H1 (cell line): ENCODE measurements around the gene SERPINA1. TPM values are rescaled to one million over a fixed set of nuclear protein-coding genes. Genes with fewer than 3 reads are reported as not detected.

ENCODE experiments used
- CTCF ChIA-PET: fragments of 300-600 bp; sonication (Branson Sonifier 250); formaldehyde crosslinking; loops from one replicate; lab custom pipeline; 2021; ENCODE audit not compliant: partially characterized antibody; lab: Charles Lee
- POLR2A ChIA-PET: fragments of 300-600 bp; sonication (Branson Sonifier 250); formaldehyde crosslinking; loops from one replicate; lab custom pipeline; 2021; ENCODE audit warnings: inconsistent platforms; ENCODE audit not compliant: partially characterized antibody; lab: Charles Lee
- DNase-seq, 2 experiments: peaks; one replicate each; pipeline versions ENCODE4 v3.0.0 to v3.0.0-alpha.2; 2010 to 2022; ENCODE audit warnings: low spot score in 2 of 2, low read depth in 1 of 2, mixed read lengths in 1 of 2
- FAIRE-seq: peaks from 2 replicates; lab custom pipeline; 2011; peaks lifted over from hg19 to GRCh38; lab: Jason Lieb, UNC
- H2AFZ ChIP-seq: 2 replicates; pipeline ENCODE4 v1.8.1; 2012; ENCODE audit warnings: low read length, inconsistent platforms
- H2AK5ac ChIP-seq: 2 replicates; pipeline ENCODE4 v1.6.1; 2013; ENCODE audit warnings: low read depth, low read length
- H2BK120ac ChIP-seq: replicated peaks from 2 replicates; pipeline ENCODE3; 2013; ENCODE audit warnings: low read depth, low read length, inconsistent platforms
- H2BK12ac ChIP-seq: 2 replicates; pipeline ENCODE4 v1.6.1; 2013; ENCODE audit warnings: low read depth, low read length
- H2BK15ac ChIP-seq: 2 replicates; pipeline ENCODE4 v1.6.1; 2013; ENCODE audit warnings: low read length
- H2BK20ac ChIP-seq: 2 replicates; pipeline ENCODE4 v1.6.1; 2013; ENCODE audit warnings: low read length
- H2BK5ac ChIP-seq: 2 replicates; pipeline ENCODE4 v1.6.1; 2013; ENCODE audit warnings: low read depth, low read length
- H3K14ac ChIP-seq: 2 replicates; pipeline ENCODE4 v1.6.1; 2013; ENCODE audit warnings: inconsistent platforms; ENCODE audit not compliant: insufficient read length
- H3K18ac ChIP-seq: 2 replicates; pipeline ENCODE4 v1.6.1; 2013; ENCODE audit warnings: low read length; ENCODE audit errors: extremely low read depth
- H3K23ac ChIP-seq: 2 replicates; pipeline ENCODE4 v1.6.1; 2013; ENCODE audit warnings: inconsistent platforms; ENCODE audit not compliant: insufficient read length
- H3K23me2 ChIP-seq: 2 replicates; pipeline ENCODE4 v1.6.1; 2013; ENCODE audit warnings: low read depth, low read length
- H3K27ac ChIP-seq: 2 replicates; pipeline ENCODE4 v1.6.1; 2011; ENCODE audit warnings: low read depth, low read length, inconsistent platforms
- H3K27me3 ChIP-seq, 4 experiments: replicated peaks in 1 of 4; 1 replicate in 1 of 4; 2 replicates in 3 of 4; pipeline versions ENCODE4 v1.6.1 to v1.8.1; 2011 to 2013; ENCODE audit warnings: low read length in 3 of 4, mild to moderate bottlenecking in 3 of 4, inconsistent platforms in 2 of 4, mixed read lengths in 2 of 4, moderate library complexity in 1 of 4; ENCODE audit not compliant: control insufficient read depth in 3 of 4, insufficient read depth in 3 of 4; ENCODE audit errors: extremely low read depth in 1 of 4
- H3K36me3 ChIP-seq, 4 experiments: 2 replicates each; pipeline versions ENCODE4 v1.6.1 to v1.8.1; 2011 to 2013; ENCODE audit warnings: mild to moderate bottlenecking in 4 of 4, low read length in 3 of 4, moderate library complexity in 2 of 4, control low read depth in 1 of 4, inconsistent platforms in 1 of 4; ENCODE audit not compliant: insufficient read depth in 4 of 4, control insufficient read depth in 2 of 4
- H3K4ac ChIP-seq: replicated peaks from 2 replicates; pipeline ENCODE3; 2013; ENCODE audit warnings: low read length, low read depth, mixed read lengths, inconsistent platforms; ENCODE audit not compliant: insufficient read length
- H3K4me1 ChIP-seq, 4 experiments: replicated peaks in 1 of 4; 1 replicate in 1 of 4; 2 replicates in 3 of 4; pipeline versions ENCODE4 v1.6.1 to v1.8.1; 2011 to 2013; ENCODE audit warnings: low read length in 3 of 4, inconsistent platforms in 2 of 4, mixed read lengths in 1 of 4; ENCODE audit not compliant: insufficient read depth in 4 of 4, control insufficient read depth in 3 of 4
- H3K4me2 ChIP-seq, 2 experiments: 2 replicates each; pipeline versions ENCODE4 v1.6.1 to v1.8.1; 2011 to 2013; ENCODE audit warnings: low read depth in 2 of 2, low read length in 2 of 2, control low read depth in 1 of 2, inconsistent platforms in 1 of 2, mild to moderate bottlenecking in 1 of 2; ENCODE audit not compliant: insufficient read depth in 1 of 2
- H3K4me3 ChIP-seq, 4 experiments: fragments of 200-600, 300-600 bp in 1 of 4; sonication (generic), shearing (Covaris generic), sonication (Bioruptor Twin) in 1 of 4; 2 replicates each; pipeline versions ENCODE4 v1.5.1 to v1.8.1; 2011 to 2016; ENCODE audit warnings: low read length in 4 of 4, low read depth in 3 of 4, control low read depth in 2 of 4, inconsistent platforms in 2 of 4, mild to moderate bottlenecking in 2 of 4, mixed read lengths in 1 of 4, moderate library complexity in 1 of 4; ENCODE audit not compliant: insufficient read depth in 2 of 4; ENCODE audit errors: extremely low read depth in 1 of 4
- H3K56ac ChIP-seq: replicated peaks from 2 replicates; pipeline ENCODE3; 2013; ENCODE audit warnings: low read depth, mild to moderate bottlenecking, mixed read lengths, low read length, inconsistent platforms; ENCODE audit not compliant: insufficient read length
- H3K79me1 ChIP-seq: 2 replicates; pipeline ENCODE4 v1.6.1; 2013; ENCODE audit warnings: low read depth, low read length, control low read depth
- H3K79me2 ChIP-seq, 2 experiments: 2 replicates each; pipeline versions ENCODE4 v1.6.1 to v1.8.1; 2012 to 2013; ENCODE audit warnings: low read length in 2 of 2, mild to moderate bottlenecking in 2 of 2, inconsistent platforms in 1 of 2; ENCODE audit not compliant: insufficient read depth in 2 of 2, control insufficient read depth in 1 of 2
- H3K9ac ChIP-seq, 4 experiments: replicated peaks in 1 of 4; 1 replicate in 1 of 4; 2 replicates in 3 of 4; pipeline versions ENCODE4 v1.6.1 to v1.8.1; 2011 to 2013; ENCODE audit warnings: low read depth in 3 of 4, low read length in 3 of 4, control low read depth in 2 of 4, mild to moderate bottlenecking in 2 of 4, moderate library complexity in 2 of 4, inconsistent platforms in 1 of 4; ENCODE audit errors: extremely low read depth in 1 of 4
- H3K9me3 ChIP-seq, 2 experiments: 2 replicates each; pipeline versions ENCODE4 v1.6.1 to v1.8.1; 2012 to 2013; ENCODE audit warnings: mild to moderate bottlenecking in 2 of 2, moderate library complexity in 2 of 2, control low read depth in 1 of 2, inconsistent platforms in 1 of 2, low read depth in 1 of 2, low read length in 1 of 2, mixed read lengths in 1 of 2; ENCODE audit not compliant: insufficient read depth in 2 of 2
- H4K20me1 ChIP-seq, 2 experiments: replicated peaks in 1 of 2; 2 replicates each; pipeline versions ENCODE3 to v1.8.1; 2011 to 2013; ENCODE audit warnings: inconsistent platforms in 2 of 2, low read length in 2 of 2, mild to moderate bottlenecking in 1 of 2; ENCODE audit not compliant: insufficient read depth in 2 of 2, control insufficient read depth in 1 of 2
- H4K5ac ChIP-seq: 2 replicates; pipeline ENCODE4 v1.6.1; 2013; ENCODE audit warnings: low read length, low read depth, mixed read lengths, inconsistent platforms; ENCODE audit not compliant: insufficient read length
- H4K8ac ChIP-seq: 2 replicates; pipeline ENCODE4 v1.8.0; 2013; ENCODE audit warnings: mild to moderate bottlenecking, moderate library complexity, low read length, inconsistent platforms; ENCODE audit not compliant: insufficient read depth; ENCODE audit errors: extremely low read depth
- H4K91ac ChIP-seq: replicated peaks from 2 replicates; pipeline ENCODE3; 2013; ENCODE audit warnings: low read length, mixed read lengths, inconsistent platforms; ENCODE audit not compliant: insufficient read length
- ASH2L ChIP-seq: fragments of 200-600, 300-600 bp; sonication (generic); IDR thresholded peaks from one replicate; pipeline ENCODE4 v1.7.1; 2017; ENCODE audit warnings: low read length
- BACH1 ChIP-seq: IDR thresholded peaks from 2 replicates; pipeline ENCODE4 v1.6.1; 2012; ENCODE audit warnings: low read length, improper control_type of control experiment
- BRCA1 ChIP-seq: IDR thresholded peaks from 2 replicates; pipeline ENCODE4 v1.6.1; 2012; ENCODE audit warnings: low read depth, low read length, improper control_type of control experiment
- CTBP2 ChIP-seq: IDR thresholded peaks from 2 replicates; pipeline ENCODE4 v1.7.0; 2011; ENCODE audit warnings: borderline replicate concordance, mild to moderate bottlenecking, moderate library complexity, mixed read lengths, low read length; ENCODE audit not compliant: insufficient read depth, insufficient read length
- EGR1 ChIP-seq: IDR thresholded peaks from 2 replicates; pipeline ENCODE4 v1.6.1; 2011; ENCODE audit warnings: low read depth, low read length, borderline replicate concordance
- FOSL1 ChIP-seq: IDR thresholded peaks from 2 replicates; pipeline ENCODE4 v1.6.1; 2011; ENCODE audit warnings: mild to moderate bottlenecking, low read depth, low read length, moderate library complexity; ENCODE audit not compliant: insufficient read depth
- RAD21 ChIP-seq, 2 experiments: IDR thresholded peaks in 1 of 2; conservative IDR thresholded peaks in 1 of 2; 2 replicates each; pipeline ENCODE4 v1.6.1; 2011; ENCODE audit warnings: low read depth in 2 of 2, low read length in 2 of 2, improper control_type of control experiment in 1 of 2, inconsistent platforms in 1 of 2, mild to moderate bottlenecking in 1 of 2, moderate library complexity in 1 of 2
- SIN3A ChIP-seq, 2 experiments: IDR thresholded peaks in 1 of 2; conservative IDR thresholded peaks in 1 of 2; 2 replicates each; pipeline ENCODE4 v1.6.1; 2011 to 2012; ENCODE audit warnings: low read length in 2 of 2, improper control_type of control experiment in 1 of 2, low read depth in 1 of 2, mild to moderate bottlenecking in 1 of 2
- SP1 ChIP-seq: IDR thresholded peaks from 2 replicates; pipeline ENCODE4 v1.6.1; 2011; ENCODE audit warnings: low read depth, low read length
- SRF ChIP-seq: IDR thresholded peaks from 2 replicates; pipeline ENCODE4 v1.6.1; 2011; ENCODE audit warnings: mild to moderate bottlenecking, low read depth, low read length, moderate library complexity
- WGBS, 2 experiments: shearing (Covaris generic) in 1 of 2; methylation state at CpG; one replicate each; pipeline versions ENCODE4 v1.1.6 to v1.1.7; 2013 to 2015; ENCODE audit warnings: low lambda C conversion rate in 2 of 2, mixed read lengths in 2 of 2, inconsistent platforms in 1 of 2, low coverage in 1 of 2, missing lambda C conversion rate in 1 of 2; ENCODE audit not compliant: insufficient replicate concordance in 2 of 2, insufficient coverage in 1 of 2, insufficient read length in 1 of 2; ENCODE audit errors: extremely low coverage in 1 of 2, missing lambda C conversion rate in 1 of 2; 5-methylcytosine and 5-hydroxymethylcytosine counted together
- polyA plus RNA-seq, 7 experiments: library from polyadenylated mRNA; depleted of rRNA in 3 of 7; stranded (reverse) in 5 of 7; unstranded in 2 of 7; fragments of >200 nt in 5 of 7; fragments of 200-250 nt in 2 of 7; gene quantifications; 1 replicate in 5 of 7; 2 replicates in 1 of 7; 4 replicates in 1 of 7; pipeline versions ENCODE4 v1.2.1 to v1.2.3, GENCODE V29; 2011 to 2013; ENCODE audit warnings: missing spikeins in 2 of 7, mixed read lengths in 2 of 7
- total RNA-seq: library from RNA; stranded (reverse); fragmentation: NEBNext Ultra II Directional; extraction: Animal tissue kit (Norgen Biotek cat#: 25700); gene quantifications from 2 replicates; pipeline ENCODE4 v1.2.1, GENCODE V29; 2021
- TF ChIP-seq, protein P1 (sequence below): IDR thresholded peaks from 2 replicates; pipeline ENCODE4 v1.6.1; 2011; ENCODE audit warnings: low read depth, mild to moderate bottlenecking, low read length; ENCODE audit not compliant: insufficient read depth

Gene SERPINA1
- total and polyA plus RNA-seq, 2 of the 8 experiments (the other 6 are each of a cell fraction or from before 2014, with no cell fraction given): 0.08 TPM; not detected in 1

DNA sequence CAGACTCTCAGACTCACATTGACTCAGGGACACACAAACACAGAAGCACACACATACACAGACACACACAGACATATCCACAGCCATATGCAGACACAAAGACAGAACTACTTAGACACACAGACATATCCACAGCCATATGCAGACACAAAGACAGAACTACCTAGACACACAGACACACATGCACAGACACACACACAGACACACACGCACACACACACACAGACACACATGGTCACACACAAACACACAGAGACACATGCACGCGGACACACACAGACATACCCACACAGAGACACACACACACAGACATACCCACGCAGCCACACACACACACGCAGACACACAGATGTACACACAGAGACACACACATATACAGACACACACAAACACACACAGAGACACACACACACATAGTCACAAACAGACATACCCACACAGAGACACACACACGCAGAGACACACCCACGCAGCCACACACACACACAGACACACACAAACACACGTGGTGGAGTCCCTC is 25.7 kb downstream of the SERPINA1 start:
- peak overlapping the region; percentile 82; the same call in 1 of the 2 replicates for H2AK5ac ChIP-seq
- H3K9me3 ChIP-seq: no peaks in the 10 kb centered on the region
- H3K4me2 ChIP-seq: no peak overlapping the region
- no peak overlapping the region for H3K27ac ChIP-seq
- H3K79me2 ChIP-seq: peaks cover 0 to 3% of the 10 kb centered on the region in 2 experiments; a peak in 1 of 4 replicates
- no peak overlapping the region for H4K5ac ChIP-seq
- no peak overlapping the region for H3K4ac ChIP-seq
- H3K23ac ChIP-seq: no peak overlapping the region
- peak overlapping the region; percentile 32; the same call in 1 of the 2 replicates for H3K18ac ChIP-seq
- H3K4me1 ChIP-seq: peaks cover 0 to 2% (median 0%) of the 10 kb centered on the region in 4 experiments; a peak in 4 of 7 replicates
- CTCF ChIA-PET: no interaction called here
- peaks cover 7% of the 10 kb centered on the region; the same call in 1 of the 2 replicates for H3K23me2 ChIP-seq
- H3K27me3 ChIP-seq: no peaks in the 10 kb centered on the region
- peak overlapping the region; percentile 50; the same call in 1 of the 2 replicates for H2BK12ac ChIP-seq
- FAIRE-seq (no peak), DNase-seq (no peak)
- H2BK15ac ChIP-seq: peak overlapping the region; percentile 29
- no peak overlapping the region for H4K91ac ChIP-seq
- peak overlapping the region; percentile 71; the same call in 1 of the 2 replicates for H2BK5ac ChIP-seq
- H3K56ac ChIP-seq: no peak overlapping the region
- H2BK20ac ChIP-seq: 0 out of 2 replicates have a peak overlapping the region, but pooled peaks have one; percentile 52
- H3K79me1 ChIP-seq: no peaks in the 10 kb centered on the region
- no peak overlapping the region for H3K4me3 ChIP-seq
- no peak overlapping the region for H3K9ac ChIP-seq
- H3K14ac ChIP-seq: peak overlapping the region; percentile 63
- H2BK120ac ChIP-seq: no peak overlapping the region
- no peak overlapping the region; the same call in 1 of the 2 replicates for H4K8ac ChIP-seq
- WGBS, 2 experiments: 76% methylated on average over 8 of the region's 8 CpGs; no CpG with 5 or more reads in 1 of the 2 experiments
- H4K20me1 ChIP-seq: no peaks in the 10 kb centered on the region
- H3K36me3 ChIP-seq: no peaks in the 10 kb centered on the region
- no peak overlapping the region for H2AFZ ChIP-seq
- POLR2A ChIA-PET: no interaction called here
- TF ChIP-seq SIN3A (conservative IDR thresholded peaks at IDR 0.05 in 1 of 2, IDR thresholded peaks at IDR 0.05 in 1 of 2; ENCODE audit: low read depth in 1 of 2, low read length in 2 of 2) (no peak), EGR1 (no peak), CTBP2 (no peak), RAD21 (IDR thresholded peaks at IDR 0.05 in 1 of 2, conservative IDR thresholded peaks at IDR 0.05 in 1 of 2; ENCODE audit: low read depth in 2 of 2, low read length in 2 of 2) (no peak), SRF (no peak), ASH2L (no peak), BRCA1 (no peak), FOSL1 (no peak), BACH1 (no peak), SP1 (no peak)
- TF ChIP-seq, protein P1, sequence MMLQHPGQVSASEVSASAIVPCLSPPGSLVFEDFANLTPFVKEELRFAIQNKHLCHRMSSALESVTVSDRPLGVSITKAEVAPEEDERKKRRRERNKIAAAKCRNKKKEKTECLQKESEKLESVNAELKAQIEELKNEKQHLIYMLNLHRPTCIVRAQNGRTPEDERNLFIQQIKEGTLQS: no peak
